ENCODE measurements around the gene EHD4. TPM values are rescaled to one million over a fixed set of nuclear protein-coding genes. Genes with fewer than 3 reads are reported as not detected.

The EHD4 gene
- total and polyA plus RNA-seq, 2 donors (not counting 1 experiment from before 2014, with no cell fraction given), result 19.3 to 22.0 TPM

DNA sequence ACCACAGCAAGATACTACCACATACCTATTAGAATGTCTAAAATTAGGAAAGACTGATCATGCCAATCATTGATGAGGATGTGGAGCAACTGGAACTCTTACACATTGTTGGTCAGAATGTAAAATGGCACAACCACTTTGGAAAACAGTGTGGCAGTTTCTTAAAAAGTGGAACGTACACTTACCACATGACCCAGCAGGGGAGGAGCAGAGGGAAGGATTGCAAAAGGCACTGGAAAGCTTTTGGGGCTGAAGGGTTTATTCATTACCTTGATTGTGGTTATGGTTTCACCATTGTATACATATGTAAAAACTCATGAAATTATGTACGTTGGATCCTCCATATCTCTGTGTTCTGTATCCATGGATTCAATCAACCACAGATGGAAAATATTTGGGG is 3.3 kb upstream of the EHD4 start:
- Histone ChIP-seq H3K27me3 (ENCODE audit: control insufficient read depth, insufficient read depth, low read length) (peaks cover 2% of the 10 kb centered on the region), H3K36me3 (ENCODE audit: control insufficient read depth, insufficient read depth, low read length) (no peaks in the 10 kb centered on the region), H3K27ac (ENCODE audit: insufficient read depth, low read length) (no peak overlapping the region), H3K4me2 (ENCODE audit: extremely low read depth, insufficient read depth, low read length) (no peak overlapping the region), H4K20me1 (ENCODE audit: control insufficient read depth, extremely low read depth, insufficient read depth, low read length) (no peaks in the 10 kb centered on the region), H3K9me3 (ENCODE audit: control insufficient read depth, insufficient read depth, low read depth, low read length) (no peaks in the 10 kb centered on the region), H3K9ac (ENCODE audit: insufficient read depth, low read length) (no peak overlapping the region), H3K79me2 (ENCODE audit: control insufficient read depth, insufficient read depth, low read length) (peaks cover 16% of the 10 kb centered on the region), H2AFZ (ENCODE audit: low read length) (no peak overlapping the region), H3K4me1 (ENCODE audit: control insufficient read depth, extremely low read depth, insufficient read depth, low read length) (peaks cover 5% of the 10 kb centered on the region), H3K4me3 (replicated peaks in 1 of 4; ENCODE audit: control extremely low read depth in 1 of 4, insufficient read depth in 1 of 4, low read depth in 3 of 4, low read length in 4 of 4) (no peak overlapping the region)
- no peak for DNase-seq (ENCODE audit: low read depth in 2 of 2)
- TF ChIP-seq EZH2 (IDR thresholded peaks at IDR 0.05; ENCODE audit: low read length, missing control alignments), result no peak
- TF ChIP-seq, protein P1, sequence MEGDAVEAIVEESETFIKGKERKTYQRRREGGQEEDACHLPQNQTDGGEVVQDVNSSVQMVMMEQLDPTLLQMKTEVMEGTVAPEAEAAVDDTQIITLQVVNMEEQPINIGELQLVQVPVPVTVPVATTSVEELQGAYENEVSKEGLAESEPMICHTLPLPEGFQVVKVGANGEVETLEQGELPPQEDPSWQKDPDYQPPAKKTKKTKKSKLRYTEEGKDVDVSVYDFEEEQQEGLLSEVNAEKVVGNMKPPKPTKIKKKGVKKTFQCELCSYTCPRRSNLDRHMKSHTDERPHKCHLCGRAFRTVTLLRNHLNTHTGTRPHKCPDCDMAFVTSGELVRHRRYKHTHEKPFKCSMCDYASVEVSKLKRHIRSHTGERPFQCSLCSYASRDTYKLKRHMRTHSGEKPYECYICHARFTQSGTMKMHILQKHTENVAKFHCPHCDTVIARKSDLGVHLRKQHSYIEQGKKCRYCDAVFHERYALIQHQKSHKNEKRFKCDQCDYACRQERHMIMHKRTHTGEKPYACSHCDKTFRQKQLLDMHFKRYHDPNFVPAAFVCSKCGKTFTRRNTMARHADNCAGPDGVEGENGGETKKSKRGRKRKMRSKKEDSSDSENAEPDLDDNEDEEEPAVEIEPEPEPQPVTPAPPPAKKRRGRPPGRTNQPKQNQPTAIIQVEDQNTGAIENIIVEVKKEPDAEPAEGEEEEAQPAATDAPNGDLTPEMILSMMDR (conservative IDR thresholded peaks at IDR 0.05 in 1 of 2, IDR thresholded peaks at IDR 0.05 in 1 of 2; ENCODE audit: low read depth in 1 of 2, low read length in 2 of 2), result no peak

DNA sequence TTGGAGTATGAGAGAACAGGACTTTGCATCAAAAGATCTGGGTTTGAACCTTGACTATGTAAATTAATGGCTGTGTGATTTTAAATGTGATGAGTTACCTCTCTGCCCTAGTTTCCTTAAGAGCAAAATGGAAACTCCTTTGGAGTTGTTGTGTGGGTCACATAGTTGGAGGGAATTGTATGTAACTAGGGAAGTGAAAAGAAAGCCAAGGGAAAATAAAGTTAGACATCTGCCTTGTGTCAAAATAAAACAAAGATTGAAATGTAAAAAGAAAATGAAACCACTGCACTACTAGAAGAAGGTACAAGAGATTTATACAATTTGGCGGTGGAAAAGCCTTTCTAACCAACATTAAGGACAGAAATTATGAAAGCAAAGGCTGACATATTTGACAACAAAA is 1.7 kb upstream of the EHD4 start:
- H3K9me3 ChIP-seq (ENCODE audit: control insufficient read depth, insufficient read depth, low read depth, low read length), result no peaks in the 10 kb centered on the region
- H3K79me2 ChIP-seq (ENCODE audit: control insufficient read depth, insufficient read depth, low read length), result peaks cover 29% of the 10 kb centered on the region
- H3K4me1 ChIP-seq (ENCODE audit: control insufficient read depth, extremely low read depth, insufficient read depth, low read length), result peaks cover 7% of the 10 kb centered on the region
- H2AFZ ChIP-seq (ENCODE audit: low read length), result no peak overlapping the region
- H4K20me1 ChIP-seq (ENCODE audit: control insufficient read depth, extremely low read depth, insufficient read depth, low read length), result no peaks in the 10 kb centered on the region
- peaks cover 2% of the 10 kb centered on the region for H3K27me3 ChIP-seq (ENCODE audit: control insufficient read depth, insufficient read depth, low read length)
- no peak for TF ChIP-seq EZH2 (IDR thresholded peaks at IDR 0.05; ENCODE audit: low read length, missing control alignments)
- TF ChIP-seq, protein P1 (conservative IDR thresholded peaks at IDR 0.05 in 1 of 2, IDR thresholded peaks at IDR 0.05 in 1 of 2; ENCODE audit: low read depth in 1 of 2, low read length in 2 of 2), result no peak
- DNase-seq (ENCODE audit: low read depth in 2 of 2), result no peak
- H3K4me2 ChIP-seq (ENCODE audit: extremely low read depth, insufficient read depth, low read length), result no peak overlapping the region
- H3K36me3 ChIP-seq (ENCODE audit: control insufficient read depth, insufficient read depth, low read length), result no peaks in the 10 kb centered on the region
- H3K27ac ChIP-seq (ENCODE audit: insufficient read depth, low read length), result no peak overlapping the region
- H3K4me3 ChIP-seq (replicated peaks in 1 of 4; ENCODE audit: control extremely low read depth in 1 of 4, insufficient read depth in 1 of 4, low read depth in 3 of 4, low read length in 4 of 4), result no peak overlapping the region
- no peak overlapping the region for H3K9ac ChIP-seq (ENCODE audit: insufficient read depth, low read length)

DNA sequence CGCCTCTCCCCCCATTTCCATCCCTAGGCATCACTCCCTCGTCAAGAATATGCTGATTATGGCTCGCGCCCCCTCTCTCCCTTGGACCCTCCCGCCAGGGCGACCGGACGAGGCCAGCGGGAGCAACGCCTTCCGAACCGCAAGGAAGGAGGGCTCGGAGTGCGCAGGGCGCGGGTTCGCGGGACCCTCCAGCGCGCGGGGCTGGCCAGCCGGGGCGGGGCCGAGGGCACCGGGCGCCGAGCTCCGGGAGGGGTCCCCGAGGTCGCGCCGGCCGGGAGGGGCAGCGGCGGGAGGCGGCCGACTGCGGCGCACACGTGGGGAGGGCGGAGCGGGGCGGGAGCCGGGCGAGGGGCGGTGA is 483 bp downstream of the EHD4 start:
- peak overlapping the region; percentile 85 for H3K27ac ChIP-seq (ENCODE audit: insufficient read depth, low read length)
- H4K20me1 ChIP-seq (ENCODE audit: control insufficient read depth, extremely low read depth, insufficient read depth, low read length), result no peaks in the 10 kb centered on the region
- H3K9me3 ChIP-seq (ENCODE audit: control insufficient read depth, insufficient read depth, low read depth, low read length), result no peaks in the 10 kb centered on the region
- H2AFZ ChIP-seq (ENCODE audit: low read length), result peak overlapping the region; percentile 97
- H3K4me3 ChIP-seq (replicated peaks in 1 of 4; ENCODE audit: control extremely low read depth in 1 of 4, insufficient read depth in 1 of 4, low read depth in 3 of 4, low read length in 4 of 4), result peak overlapping the region; percentile 80 to 99 (median 92)
- TF ChIP-seq EZH2 (IDR thresholded peaks at IDR 0.05; ENCODE audit: low read length, missing control alignments), result no peak
- TF ChIP-seq, protein P1 (conservative IDR thresholded peaks at IDR 0.05 in 1 of 2, IDR thresholded peaks at IDR 0.05 in 1 of 2; ENCODE audit: low read depth in 1 of 2, low read length in 2 of 2), result no peak
- no peak for DNase-seq (ENCODE audit: low read depth in 2 of 2)
- peaks cover 7% of the 10 kb centered on the region for H3K4me1 ChIP-seq (ENCODE audit: control insufficient read depth, extremely low read depth, insufficient read depth, low read length)
- peak overlapping the region; percentile 85 for H3K9ac ChIP-seq (ENCODE audit: insufficient read depth, low read length)
- no peaks in the 10 kb centered on the region for H3K36me3 ChIP-seq (ENCODE audit: control insufficient read depth, insufficient read depth, low read length)
- H3K27me3 ChIP-seq (ENCODE audit: control insufficient read depth, insufficient read depth, low read length), result peaks cover 2% of the 10 kb centered on the region
- peaks cover 41% of the 10 kb centered on the region for H3K79me2 ChIP-seq (ENCODE audit: control insufficient read depth, insufficient read depth, low read length)
- H3K4me2 ChIP-seq (ENCODE audit: extremely low read depth, insufficient read depth, low read length), result peak overlapping the region; percentile 93

Data from fibroblast of lung (primary cell).